HG02885 (cell line): ENCODE data around the gene ATP6V0E1.
"Not testable (repeated sequence)": the region's sequence is repeated elsewhere in the genome, so short reads cannot be mapped to it uniquely, and the experiment has no call there.

Source experiments
- ATAC-seq: cut with Tn5 transposase; IDR thresholded peaks from one replicate; pipeline ENCODE4 v1.9.1; 2021; ENCODE audit warnings: mild to moderate bottlenecking; ENCODE audit not compliant: unreplicated experiment, poor library complexity

The ATP6V0E1 gene

GRCh38 chr5:173057062-173057924, 73.7 kb downstream of the ATP6V0E1 start:
- peak; percentile 81 for ATAC-seq

- no peak for ATAC-seq
Measured at GRCh38 chr5:173062141-173062540, 78.6 kb downstream of the ATP6V0E1 start.

- ATAC-seq: no peak
Measured at GRCh38 chr5:173065155-173065554, 81.6 kb downstream of the ATP6V0E1 start.

GRCh38 chr5:173069671-173070070, 86.1 kb downstream of the ATP6V0E1 start:
- ATAC-seq: no peak

- ATAC-seq: no peak
Measured at GRCh38 chr5:173075137-173075843, 91.7 kb downstream of the ATP6V0E1 start.

- no peak for ATAC-seq
Measured at GRCh38 chr5:173075970-173076369, 92.4 kb downstream of the ATP6V0E1 start.

- not testable (repeated sequence) for ATAC-seq
Measured at GRCh38 chr5:173076471-173076870, 92.9 kb downstream of the ATP6V0E1 start.

GRCh38 chr5:173078878-173079277, 95.3 kb downstream of the ATP6V0E1 start:
- ATAC-seq: no peak
